KBM-7 (cell line): Measurements from ENCODE around the gene HDAC11.
A peak's percentile ranks its signal among the peaks of the same experiment; 100 is the strongest.

Source experiments
- DNase-seq: peaks from one replicate; pipeline ENCODE4 v3.0.0-alpha.2; 2015
- in situ Hi-C: fragments of 300-500 bp; cut with MboI; formaldehyde crosslinking; loops from 2 replicates; pipeline ENCODE4 v1.14.3; 2020; ENCODE audit warnings: low sequenced_read_pairs, low pct_unique_long_range_greater_than_20kb, mixed read lengths

The HDAC11 gene

DNA sequence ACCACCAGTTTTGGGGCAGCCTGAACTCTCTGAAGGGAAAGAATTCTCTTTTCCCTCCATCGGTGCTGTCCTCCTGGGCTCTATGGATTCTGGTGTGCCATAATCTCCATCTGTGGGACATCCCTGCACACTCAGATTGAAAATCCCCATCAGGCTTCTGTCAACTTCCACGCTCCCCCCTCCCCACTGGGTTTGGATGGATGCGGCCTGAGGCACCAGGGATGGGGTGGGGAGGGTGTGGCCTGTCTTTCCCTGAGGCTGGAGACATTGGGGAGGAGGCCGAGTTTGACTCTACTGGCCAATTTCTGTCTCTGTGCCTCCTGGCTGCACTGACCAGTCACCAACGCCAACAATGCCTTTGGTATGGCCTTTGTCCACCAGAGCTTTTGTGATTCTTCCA lies 52.5 kb downstream of the HDAC11 start:
- in situ Hi-C loops: no loop called here
- no peak for DNase-seq

DNA sequence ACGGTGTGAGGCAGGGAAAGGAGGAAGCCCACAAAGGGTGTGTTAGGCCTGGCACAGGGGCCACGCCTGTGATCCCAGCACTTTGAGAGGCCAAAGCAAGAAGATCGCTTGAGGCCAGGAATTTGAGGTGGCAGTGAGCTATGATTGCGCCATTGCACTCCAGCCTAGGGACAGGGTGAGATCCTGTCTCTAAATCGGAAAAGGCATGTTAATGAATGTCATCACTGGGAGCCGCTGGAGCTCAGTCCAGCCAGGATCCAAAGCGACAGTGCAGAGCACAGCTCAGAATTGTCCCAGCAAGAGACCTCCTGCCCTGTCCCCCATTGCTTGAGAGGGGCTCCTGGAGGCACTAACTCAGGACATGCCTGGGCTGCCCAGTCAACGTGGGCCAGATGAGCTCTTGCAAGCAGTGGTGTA lies 53.8 kb downstream of the HDAC11 start:
- no peak for DNase-seq
- in situ Hi-C loops: no loop called here

DNA sequence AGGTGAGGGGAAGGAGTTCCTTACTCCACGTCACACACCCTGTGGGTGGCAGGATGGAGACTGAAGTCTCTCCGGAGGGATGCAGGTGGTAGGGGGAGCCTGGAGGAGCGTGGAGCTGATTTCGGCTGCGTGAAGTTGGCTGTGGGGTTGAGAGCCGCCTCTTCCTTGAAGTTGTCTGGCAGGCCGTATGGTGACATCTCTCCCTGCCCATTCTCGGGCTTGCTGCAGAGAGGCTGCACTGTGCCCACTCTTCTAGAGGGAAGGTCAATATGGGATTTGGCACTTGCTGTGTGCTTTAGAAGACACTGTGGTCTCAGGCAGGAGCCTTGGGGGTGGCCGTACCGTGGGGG lies 55.4 kb downstream of the HDAC11 start:
- in situ Hi-C loops: no loop called here
- no peak for DNase-seq

DNA sequence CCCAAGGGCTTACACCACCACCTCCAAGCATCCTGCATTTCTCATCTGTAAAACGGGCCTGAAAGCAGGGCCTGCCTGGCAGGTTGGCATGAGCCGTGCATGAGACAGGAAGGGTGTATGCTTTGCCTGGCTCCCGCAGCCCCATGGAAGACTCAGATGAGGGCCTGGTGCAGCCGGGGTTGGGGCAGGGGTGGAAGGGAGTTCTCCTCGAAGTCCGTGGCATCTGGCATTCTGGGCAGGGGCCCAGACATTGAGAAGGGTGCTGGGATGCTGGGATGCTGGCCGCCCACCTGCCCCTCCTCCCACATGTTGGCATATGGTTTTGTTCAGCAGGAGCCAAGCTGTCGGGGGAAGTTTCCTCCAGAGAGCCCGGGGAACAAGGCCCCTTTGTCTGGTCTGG lies 55.8 kb downstream of the HDAC11 start:
- DNase-seq: no peak
- in situ Hi-C loops: no loop called here

DNA sequence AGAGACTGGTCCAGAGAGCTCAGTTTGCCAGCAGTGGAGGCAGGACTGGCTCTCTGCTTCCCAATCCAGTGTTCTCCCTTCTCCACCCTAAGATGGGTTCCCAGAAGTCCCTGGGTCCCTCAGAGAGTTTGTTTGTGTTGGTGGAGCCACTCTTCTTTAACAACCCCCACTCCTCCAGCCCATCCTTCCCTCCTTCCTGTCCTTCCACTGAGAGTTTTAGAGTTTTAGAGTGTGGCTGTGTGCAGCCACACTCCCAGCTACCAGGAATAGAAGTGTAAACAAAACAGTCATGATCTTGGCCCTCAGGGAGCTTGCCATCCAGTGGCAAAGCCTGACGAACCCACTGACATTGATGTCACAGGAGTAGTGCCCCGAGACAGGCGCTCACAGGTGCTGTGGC lies 56.3 kb downstream of the HDAC11 start:
- in situ Hi-C loops: no loop called here
- no peak for DNase-seq

DNA sequence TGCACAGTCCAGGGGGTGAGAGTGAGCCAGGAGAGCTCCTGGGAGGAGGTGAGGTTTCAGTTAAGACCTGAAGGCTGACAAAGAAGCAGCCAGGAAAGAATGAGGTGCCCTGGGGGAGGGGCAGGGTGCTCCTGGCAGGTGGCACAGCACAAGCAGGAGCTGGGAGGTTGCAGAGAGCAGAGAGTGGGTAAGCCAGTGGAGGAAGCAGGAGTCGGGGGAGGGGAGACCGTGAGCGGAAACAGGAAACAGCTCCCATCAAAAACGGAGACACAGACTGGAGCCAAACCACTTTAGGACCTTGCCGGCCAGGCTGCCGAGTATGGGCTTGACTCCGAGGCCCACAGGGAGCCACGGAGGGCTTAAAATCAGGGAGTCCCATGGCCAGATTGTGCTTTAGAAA lies 56.7 kb downstream of the HDAC11 start:
- DNase-seq: peak; percentile 66
- in situ Hi-C loops: no loop called here

DNA sequence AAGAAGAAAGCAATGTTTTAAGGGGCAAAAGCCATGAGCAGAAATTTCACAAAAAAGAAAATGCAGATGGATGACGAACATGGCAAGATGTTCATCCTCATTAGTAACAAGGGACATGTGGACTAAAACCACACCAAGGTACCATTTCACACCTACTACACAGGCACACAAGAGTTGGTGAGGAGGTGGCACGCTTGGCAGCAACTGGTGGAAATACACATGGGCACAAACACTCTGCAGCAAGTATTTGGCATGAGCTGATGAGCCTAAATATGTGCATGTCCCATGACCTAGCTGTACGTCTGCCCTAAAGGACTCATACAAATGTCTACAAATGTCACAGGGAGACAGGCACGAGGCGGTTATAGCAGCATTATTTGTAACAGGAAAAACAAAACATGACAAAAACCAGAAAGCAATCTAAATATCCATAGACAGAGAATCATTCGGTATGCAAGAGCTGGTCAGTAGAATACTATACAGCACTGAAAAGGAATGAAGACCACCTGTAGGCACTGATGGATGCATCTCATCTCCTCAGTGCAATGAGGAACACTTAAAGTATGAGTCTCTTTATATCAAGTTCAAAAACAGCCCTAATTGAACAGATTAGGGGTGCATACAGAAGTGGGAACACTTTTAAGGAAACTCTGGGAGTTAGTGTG lies 57.3 kb downstream of the HDAC11 start:
- in situ Hi-C loops: no loop called here
- DNase-seq: no peak

DNA sequence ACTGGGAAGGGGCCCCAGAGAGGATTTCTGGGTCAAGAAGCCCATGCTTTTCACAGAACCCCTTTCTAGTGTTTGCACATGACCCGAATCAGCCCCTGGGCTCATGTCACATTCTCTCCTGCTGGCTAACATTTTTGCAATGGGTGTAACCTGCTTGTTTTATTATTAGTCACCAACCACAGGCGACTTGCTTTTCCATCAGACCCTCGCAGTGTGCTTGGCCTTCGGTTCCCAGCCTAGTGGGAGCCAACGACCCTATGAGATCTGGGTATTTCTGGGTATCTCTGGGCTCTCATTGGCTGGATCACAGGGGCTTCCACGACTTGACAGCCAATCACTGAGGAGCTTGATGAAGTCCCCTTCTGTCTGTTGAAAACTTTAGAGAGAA lies 57.8 kb downstream of the HDAC11 start:
- in situ Hi-C loops: no loop called here
- no peak for DNase-seq

DNA sequence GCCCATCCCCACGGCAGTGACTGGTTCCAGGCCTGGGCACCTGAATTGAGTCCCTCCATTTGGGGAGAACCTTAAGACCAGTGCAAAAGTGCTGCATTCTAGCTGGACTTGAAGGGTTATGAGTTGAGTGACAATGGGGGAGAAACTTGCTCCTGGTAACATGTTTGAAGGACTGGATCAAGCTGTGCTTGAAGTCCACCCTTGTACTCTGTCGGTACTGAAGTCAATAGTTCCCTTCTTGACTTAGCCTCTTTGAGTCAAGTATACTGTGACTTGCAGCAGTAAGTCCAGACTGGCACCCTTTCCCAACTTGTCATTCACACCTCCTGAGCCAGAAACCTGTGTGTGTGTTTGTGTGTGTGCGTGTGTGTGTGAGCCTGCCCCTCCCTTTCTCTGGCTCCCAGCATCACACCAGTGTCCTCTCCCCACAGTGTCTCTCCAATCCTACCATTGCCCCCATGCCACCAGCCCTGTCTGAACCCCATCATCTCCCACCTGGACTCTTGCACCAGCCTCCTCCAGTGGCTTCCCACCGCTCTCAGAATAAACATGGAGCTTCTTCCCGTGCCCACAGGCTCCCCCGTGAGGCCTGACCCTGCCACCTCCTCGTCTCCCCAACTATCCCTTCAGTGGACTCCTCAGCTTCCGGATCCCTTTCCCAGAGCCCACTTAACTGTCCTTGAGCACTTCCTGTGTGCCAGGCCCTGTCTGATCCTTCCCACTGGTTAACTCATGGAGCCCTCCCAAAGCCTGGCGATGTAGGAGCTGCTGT lies 58.6 kb downstream of the HDAC11 start:
- in situ Hi-C loops: no loop called here
- no peak for DNase-seq

DNA sequence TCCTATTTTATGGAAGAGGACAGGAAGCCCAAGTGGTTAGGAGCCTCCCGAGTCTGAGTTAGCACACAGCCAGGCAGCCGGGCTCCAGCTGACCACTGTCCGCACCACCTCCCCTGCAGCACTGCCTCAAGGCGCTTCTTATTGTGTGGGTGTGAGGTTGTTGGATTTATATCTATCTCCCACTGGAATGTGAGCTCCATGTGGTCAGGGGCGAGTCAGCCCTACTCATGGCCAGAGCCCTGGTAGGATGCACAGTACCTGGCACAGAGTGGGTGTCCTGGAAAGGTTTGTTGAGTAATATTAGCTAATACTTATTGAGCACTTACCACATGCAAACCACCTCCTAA lies 59.2 kb downstream of the HDAC11 start:
- no peak for DNase-seq
- in situ Hi-C loops: no loop called here

DNA sequence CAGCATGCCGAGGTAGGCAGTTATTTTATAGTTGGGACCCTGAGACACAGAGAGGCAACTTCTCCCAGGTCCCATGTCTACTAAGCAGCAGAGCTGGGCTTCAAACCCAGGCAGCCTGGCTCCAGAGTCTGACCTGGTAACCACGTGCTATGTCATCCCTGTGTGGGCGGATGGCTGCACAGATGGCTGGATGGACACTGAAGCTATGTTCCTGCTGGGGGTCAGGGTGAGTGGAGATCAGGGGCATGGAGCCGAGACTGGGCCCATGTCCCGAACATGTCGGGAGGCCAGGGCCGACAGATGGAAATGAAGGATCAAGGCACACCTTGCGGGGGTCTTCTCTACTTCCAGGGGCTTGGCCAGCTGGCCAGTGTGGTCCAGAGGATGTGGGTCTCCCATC lies 59.6 kb downstream of the HDAC11 start:
- DNase-seq: no peak
- in situ Hi-C loops: no loop called here

DNA sequence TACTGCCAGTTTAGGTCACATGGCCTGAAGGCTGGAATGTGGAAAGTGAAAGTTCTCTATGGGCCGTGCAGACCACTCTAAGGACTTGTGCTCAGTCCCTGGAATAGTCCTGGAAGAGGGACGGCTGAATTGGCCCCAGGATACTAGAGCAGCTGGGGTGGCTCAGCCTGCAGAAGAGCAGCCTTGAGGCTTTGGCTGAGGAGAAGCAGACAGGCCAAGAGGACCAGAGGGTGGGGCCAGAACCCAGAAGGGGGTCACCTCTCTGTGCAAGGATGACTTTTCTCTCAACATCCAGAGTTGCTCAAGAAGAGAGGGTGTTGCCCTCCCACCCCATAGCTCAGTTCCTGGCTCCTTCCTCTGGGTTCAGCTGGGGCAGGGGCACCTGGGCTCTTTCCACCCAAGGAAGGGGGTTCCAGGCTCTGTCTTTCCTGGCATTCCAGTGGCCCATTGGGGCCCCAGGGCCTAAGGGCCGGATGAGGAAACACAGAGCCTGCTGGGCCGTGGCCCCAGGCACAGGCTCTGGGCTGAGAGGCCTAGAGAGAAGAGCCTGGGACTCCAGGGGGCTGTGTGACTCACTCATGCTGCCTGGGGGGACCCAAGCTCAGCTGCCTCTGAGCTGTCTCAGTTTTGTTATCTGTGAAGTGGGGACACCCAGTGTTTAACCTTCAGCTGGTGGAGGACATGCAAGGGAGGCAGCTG lies 60.3 kb downstream of the HDAC11 start:
- in situ Hi-C loops: no loop called here
- no peak for DNase-seq

DNA sequence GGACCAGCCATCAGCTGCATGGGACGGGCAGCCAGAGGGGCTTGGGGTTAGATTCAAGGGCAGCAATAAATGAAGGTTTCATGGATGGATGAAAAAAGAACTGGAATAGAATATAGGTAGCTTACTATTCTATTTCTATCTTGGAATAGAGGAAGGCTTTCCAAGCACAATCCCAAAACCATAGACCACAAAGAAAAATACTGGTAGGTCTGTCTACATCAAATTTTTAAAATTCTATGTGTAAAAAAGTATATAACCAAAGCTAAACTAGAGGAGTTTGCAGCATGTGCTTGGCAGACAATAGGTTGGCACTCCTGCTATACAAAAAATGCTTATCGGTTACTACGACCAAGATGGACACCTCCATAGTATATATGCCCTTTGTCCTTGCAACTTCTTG lies 61.6 kb downstream of the HDAC11 start:
- no peak for DNase-seq
- in situ Hi-C loops: no loop called here

DNA sequence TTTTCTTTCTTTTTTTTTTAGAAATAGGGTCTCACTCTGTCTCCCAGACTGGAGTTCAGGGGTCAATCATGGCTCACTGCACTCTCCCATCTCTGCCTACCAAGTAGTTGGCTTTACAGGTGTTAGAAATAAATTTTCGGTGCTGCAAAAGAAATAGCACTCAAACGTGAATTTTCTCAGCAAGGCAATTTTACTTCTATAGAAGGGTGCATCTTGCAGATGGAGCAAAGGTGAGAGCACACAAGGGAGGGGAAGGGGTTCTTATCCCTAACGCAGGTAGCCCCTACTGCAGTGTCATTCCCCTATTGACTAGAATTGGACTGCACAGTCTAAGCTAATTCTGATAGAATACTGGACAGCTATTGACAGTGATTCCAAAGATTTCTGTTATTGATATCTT lies 62.0 kb downstream of the HDAC11 start:
- in situ Hi-C loops: no loop called here
- DNase-seq: no peak

DNA sequence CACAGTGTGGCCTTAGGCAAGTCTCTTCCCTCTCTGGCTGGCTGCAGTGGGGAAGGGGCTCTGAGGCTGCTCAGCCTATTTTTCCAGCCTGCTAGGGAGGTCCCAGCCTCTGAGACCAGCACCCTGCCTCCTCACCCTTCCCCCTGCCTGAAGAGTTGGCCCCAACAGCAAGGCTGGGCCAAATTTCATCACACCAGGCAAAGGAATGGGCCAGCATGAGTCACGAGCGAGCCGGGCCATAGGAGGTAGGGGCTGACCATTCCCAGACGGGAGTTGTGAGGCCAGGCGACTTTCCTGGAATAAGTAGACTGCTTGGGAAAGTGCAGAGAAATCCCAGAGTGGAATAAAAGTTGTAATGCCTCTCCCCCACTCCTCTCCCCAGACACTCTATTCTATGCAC lies 63.1 kb downstream of the HDAC11 start:
- no peak for DNase-seq
- in situ Hi-C loops: no loop called here

DNA sequence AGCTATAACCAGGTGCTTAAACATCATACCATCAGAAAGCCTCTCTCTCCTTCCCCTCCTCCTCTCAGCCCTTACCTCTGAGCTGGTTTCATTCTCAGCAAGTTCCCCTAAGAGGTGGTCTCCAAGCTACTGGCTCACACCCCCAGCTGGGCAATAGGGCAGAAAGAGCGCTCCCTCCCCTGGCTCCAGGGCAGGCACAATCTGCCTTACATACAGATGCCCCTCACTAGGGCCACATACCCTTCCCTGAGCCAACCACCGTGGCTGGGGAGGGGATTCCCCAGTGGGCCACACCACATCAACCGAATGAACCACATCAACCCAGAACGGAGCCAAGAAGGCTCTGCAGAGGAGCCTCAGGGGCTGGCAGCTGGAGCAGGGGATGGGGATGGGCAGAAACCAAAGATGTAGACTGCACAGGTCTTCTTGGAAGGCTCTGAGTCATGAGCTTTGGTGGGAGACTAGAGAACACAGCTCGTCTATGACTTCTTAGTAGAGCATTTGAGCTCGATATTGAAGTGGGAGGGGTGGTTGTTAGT lies 64.3 kb downstream of the HDAC11 start:
- in situ Hi-C loops: no loop called here

DNA sequence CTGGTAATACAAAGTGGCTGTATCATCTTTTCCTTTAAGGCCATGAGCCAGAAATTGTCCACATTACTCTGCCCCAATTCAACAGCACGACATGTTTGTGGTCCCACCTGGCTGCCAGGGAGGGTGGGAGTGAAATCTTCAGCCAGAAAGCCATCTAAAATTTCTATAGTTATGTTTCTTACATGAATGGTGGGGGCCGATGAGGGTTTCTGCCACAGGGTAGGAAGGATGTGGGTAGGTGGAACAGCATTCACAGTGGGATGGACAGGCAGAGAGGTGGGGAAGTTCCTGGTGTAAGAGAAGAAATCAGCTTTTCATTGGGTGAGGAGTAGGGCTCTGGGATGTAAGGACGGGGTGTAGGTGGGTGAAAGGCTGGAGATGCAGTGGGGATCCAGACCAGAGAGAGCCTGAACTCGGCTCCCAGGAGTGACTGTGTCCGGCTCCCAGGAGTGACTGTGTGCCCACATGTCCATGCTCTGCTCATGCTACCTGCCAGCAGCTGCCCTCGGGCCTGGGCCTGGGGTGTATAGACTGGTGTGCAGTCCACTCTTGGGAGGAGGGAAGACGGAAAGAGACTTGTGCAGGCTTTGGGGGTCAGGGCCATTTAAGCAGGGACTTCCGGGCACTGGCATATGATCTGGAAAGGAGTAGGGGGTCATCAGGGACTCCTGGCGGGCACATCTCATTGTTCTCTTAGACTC lies 65.0 kb downstream of the HDAC11 start:
- in situ Hi-C loops: no loop called here
- DNase-seq: no peak

More for the DNA sequence above, 64.3 kb downstream of the HDAC11 start:
- no peak for DNase-seq

DNA sequence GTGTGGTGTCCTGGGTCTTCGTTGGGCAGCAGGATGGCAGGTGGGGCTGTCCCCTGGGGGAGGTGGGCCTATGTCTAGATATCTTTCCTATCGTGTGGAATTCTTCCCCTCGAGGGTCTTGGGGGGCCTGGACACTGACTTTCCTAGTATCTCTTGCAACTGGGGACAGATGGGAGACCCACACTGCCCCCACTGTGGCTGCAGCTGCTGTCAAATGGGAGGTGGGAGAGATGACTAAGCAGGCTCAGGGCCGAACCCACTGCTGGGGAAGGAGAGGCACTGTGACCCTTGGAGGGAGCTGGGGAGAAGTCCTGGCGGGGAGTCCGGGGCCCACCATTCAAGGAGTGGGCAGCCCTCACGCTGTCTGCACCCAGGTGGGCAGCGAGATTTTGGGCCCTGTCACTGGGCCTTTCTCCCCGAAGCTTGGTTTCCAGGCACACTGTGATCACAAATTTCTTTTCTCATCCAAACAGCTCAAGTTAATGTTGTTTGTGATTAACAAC lies 65.9 kb downstream of the HDAC11 start:
- no peak for DNase-seq
- in situ Hi-C loops: no loop called here

DNA sequence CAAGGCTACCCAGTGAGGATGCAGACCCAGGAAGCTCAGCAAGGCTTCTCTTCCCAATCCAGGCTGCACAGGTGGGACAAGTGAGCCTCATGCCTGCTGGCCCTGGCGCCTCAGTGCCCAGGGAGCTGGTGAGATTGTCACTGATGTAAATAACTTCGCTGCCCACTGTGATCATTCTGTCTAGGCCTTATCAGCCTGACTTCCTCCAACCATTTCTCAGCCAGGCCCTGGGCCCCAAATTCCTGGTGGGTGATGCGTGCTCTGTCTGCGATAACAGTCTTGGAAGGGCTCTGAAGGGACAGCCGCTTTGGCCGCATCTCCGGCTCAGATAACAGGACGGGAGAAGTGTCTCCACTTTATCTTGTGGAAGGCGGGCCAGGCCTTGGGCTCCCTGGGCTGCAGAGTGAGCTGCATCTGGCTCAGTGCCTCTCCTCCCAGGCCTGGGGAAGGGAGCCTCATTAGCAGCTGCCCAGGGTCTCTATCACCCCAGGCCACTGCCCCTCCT lies 66.6 kb downstream of the HDAC11 start:
- in situ Hi-C loops: no loop called here
- DNase-seq: no peak
